Kidney glomerular epithelial cell (primary cell): Measurements from ENCODE around the gene DENND2D.

Source experiments
- DNase-seq: peaks from one replicate; lab custom pipeline; 2025; lab: John Stamatoyannopoulos, UW

The DENND2D gene, protein sequence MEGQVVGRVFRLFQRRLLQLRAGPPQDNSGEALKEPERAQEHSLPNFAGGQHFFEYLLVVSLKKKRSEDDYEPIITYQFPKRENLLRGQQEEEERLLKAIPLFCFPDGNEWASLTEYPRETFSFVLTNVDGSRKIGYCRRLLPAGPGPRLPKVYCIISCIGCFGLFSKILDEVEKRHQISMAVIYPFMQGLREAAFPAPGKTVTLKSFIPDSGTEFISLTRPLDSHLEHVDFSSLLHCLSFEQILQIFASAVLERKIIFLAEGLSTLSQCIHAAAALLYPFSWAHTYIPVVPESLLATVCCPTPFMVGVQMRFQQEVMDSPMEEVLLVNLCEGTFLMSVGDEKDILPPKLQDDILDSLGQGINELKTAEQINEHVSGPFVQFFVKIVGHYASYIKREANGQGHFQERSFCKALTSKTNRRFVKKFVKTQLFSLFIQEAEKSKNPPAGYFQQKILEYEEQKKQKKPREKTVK

DNA sequence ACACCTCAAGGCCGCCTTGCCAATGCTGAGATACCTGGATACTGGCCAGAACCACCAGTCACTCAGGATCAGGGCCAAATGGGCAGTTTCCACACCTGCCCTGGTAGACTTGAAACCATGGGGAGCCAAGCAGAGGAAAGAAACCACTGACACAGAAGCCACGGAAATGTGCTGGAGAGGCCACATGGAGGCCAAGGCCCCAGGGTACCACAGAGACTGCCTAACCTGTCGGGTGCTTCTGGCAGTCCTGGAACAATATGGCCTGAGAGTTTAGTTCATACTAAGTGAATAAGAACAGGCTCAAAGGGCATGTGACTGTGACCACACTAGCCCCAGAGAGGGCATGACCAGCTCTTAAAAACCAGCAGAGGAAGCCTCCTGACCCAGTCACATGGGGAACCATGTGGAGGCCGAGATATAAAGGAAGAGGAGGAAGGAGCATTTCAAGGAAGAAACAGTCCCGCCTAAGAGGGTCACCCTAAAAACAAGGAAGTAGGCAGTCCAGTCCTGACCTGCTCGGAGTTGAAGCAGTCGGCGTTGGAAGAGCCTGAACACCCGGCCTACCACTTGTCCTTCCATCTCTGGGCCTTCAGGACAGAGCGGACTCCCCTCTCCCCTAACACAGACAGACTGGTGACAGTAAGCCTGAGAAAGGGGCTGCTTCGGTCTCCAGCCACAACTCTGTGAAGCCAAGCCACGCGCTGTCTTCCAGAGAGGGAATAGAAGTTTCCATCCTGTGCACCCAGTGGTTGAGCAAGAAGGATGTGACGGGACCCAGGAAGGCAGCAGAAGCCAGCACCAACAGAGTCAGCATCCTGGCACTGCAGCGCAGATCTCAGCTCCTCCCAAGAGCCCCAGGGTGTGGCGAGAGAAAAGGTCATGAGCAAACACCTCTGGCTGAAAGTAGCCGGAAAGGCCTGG lies at the start of gene DENND2D:
DENND2D (minus strand) TSS at position 766 of the 921 bp plus-strand sequence; CDS start at position 579, 187 bp downstream.
- no peak for DNase-seq

DNA sequence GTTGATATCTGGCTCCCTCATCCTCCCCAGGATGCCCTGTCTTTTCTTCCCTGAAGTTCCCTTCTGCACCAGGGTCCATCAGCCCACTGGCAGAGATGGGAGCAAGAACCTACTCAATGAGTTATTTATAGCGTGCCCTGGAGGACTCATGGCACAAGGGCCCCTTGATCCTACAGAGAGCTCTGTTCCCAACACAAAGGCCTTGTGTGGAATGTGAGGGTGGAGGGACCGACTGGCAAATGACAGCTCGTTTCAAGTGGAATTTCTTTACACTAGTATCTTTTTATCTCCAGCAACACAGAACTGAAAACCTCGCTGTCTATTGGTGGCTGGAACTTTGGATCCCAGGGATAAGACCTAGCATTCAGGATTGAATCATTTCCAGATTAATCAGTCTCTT lies 49.5 kb upstream of the DENND2D start:
- no peak for DNase-seq

DNA sequence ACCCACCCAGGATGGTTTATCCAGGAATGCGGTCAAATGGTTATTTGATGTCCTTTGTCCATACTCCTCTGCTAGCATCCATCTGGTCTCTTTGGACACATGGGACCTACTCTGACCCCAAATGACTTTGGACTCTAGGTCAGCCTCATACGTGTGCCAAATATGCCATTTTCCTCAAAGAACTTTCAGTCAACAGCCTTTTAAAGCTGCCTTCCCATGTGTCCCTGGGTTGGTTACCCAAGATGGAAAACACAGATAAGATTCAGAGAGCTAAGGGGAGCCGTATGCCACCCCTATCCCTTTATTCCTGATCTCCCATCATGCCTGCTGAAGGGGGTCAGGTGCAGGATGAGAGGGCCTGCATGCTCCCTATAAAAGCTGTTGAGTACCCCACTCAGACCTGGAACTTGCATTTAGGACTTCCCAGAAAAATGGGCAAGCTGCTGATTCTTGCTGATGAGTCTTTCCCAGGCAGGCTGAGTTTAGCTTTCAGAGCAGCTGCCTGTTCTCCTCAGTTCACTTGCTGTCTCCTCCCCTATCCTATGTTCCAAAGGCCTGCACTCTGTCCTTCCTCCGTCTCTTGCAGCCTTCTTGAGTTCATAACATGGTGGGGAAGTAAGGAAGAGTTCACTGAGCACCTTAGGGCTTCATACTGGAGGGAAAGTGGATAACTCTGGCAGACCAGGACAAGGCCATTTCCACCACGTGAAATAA lies 46.8 kb upstream of the DENND2D start:
- DNase-seq: no peak

DNA sequence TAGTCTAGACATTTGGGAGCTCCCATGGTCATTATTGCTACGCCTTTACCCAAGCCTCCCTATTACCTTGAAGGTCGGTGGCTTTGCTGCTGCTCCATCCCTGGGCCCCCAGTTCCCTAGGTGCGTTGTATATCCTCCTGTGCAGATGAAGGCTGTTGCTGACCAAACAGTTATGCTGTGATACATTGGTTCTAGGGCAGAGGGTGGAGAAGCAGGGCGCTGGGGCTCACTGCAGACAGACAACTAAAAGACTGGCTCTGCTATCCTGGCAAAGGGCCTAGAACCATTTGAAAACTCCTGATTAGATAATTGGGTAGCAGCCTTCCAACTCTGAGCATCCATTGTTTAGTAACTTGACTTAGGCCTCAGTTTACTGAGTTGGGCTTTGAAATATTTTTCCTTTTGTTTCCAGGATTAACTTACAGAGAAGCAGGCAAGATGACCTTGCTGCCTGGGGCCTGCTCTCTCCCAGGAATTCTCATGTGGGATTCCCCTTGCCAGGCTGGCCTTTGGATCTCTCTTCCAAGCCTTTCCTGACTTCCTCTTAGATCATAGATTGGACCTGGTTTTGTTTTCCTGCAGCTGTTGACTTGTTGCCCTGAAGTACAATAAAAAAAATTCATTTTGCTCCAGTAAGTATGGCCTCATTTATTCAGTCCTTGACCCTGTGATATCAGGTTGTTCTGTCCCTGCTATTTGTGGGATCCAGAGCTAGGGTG lies 42.5 kb upstream of the DENND2D start:
- no peak for DNase-seq

DNA sequence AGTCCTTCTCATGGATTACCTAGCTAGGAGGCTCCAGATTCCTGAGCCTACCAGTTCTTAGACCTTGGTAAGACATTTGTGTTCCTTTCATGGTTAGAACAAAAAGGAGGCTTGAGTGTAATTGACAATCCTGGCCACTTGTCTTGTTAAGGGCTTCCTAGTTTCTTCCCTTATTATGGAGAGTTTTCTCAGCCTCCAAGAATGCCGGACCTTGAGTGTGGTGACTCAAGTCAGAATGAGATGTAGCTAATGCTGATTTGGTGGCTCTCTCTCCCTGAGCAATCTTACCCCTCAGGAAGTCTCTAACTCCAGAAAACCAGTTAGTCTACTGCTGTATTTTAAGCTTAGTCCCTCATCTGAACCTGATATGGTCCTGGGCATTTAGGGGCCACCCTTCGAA lies 41.4 kb upstream of the DENND2D start:
- no peak for DNase-seq

DNA sequence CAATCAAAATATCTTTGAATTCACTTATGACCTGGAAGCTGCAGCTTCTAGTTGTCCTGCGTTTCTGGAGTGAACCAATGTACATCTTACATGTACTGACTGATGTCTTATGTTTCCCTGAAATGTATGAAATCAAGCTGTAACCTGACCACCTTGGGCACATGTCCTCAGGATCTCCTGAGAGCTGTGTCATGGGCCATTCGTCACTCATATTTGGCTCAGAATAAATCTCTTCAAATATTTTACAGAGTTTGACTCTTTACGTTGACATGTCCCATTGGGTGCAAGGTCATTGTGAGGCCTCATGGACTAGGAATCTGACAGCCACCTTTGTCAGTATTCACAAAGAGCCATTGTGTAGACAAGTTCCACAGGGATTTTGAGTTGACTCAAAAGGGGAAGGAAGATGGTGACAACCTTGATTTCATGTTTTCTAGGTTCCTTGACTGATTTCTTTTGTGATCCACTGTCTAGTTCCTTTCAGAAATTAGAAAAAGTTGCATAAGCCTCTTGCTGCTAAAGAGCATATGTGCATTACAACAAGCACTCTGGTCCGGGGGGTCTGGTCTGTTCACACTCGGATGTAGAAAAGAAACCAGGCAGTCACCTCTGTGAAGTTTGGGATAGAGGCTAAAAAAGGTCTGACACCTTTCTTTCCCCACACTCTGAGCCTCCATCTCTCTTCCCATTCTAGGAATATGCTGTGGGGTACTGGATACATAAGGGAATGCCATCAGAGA lies 37.8 kb upstream of the DENND2D start:
- DNase-seq: no peak

DNA sequence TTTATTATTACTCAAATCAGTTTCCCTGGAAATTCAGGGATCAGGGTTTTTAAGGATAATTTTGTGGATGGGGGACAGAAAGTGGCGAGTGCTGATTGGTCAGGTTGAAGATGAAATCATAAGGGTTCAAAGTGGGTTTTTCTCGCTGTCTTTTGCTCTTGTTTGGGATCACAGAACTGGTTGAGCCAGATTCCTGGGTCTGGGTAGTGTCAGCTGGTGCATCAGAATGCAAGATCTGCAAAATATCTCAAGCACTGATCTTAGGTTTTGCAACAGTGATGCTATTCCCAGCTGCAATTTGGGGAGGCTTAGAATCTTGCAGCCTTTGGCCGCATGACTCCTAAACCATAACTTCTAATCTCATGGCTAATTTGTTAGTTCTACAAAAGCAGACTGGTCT lies 36.4 kb upstream of the DENND2D start:
- DNase-seq: no peak

DNA sequence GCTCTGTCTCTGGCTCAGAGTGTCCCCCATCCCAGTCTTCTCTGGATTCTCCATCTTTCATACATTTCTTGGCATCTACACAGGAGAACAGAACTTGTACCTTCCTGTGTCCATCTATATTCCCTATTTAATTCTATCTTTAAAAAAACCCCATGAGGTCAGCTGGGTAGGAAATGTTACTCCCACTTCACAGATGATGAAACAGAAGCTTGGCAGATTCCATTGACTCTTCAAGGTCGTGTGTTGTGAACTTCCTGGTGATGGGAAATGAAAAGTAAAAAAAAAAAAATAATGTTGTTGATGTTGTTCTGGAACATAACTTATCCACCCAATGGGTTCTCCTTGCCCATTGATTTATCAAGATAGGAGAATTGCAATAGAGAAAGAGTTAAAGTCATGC lies 35.9 kb upstream of the DENND2D start:
- no peak for DNase-seq

DNA sequence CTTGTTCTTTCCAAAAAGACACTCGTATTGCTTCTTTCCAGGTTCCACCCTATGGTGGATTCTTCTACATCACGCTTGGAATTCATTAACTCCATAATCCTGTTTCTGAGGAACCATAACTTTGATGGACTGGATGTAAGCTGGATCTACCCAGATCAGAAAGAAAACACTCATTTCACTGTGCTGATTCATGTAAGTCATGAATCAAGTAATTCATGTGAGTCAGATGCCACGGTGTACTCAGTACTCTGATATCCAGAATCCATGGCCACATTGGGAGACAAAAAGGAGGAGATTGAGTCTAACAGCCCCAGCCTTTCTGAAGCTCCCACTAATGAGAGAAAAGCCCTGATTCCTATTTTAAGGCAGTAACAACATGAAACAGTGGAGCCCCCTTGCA lies 34.4 kb upstream of the DENND2D start:
- DNase-seq: peak; percentile 58

DNA sequence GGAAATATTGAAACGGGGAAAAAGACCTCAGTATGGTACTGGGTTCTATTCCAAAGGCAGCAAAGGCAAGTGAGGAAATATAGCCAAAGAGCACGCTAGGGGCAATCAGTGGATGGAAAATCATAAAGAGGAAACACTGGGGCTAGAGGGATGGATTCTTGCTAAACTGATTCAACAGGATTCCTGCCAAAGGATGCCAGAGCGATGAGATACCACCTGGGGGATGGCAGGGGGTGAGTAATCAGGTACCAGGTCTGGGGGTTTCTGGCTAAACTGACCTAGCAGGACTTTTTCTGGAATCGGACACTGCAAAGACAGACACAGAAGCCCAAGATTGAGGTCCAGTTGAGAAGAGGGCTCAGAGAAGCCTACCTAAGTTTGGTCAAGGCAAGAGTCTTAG lies 33.8 kb upstream of the DENND2D start:
- peak; percentile 42 for DNase-seq

DNA sequence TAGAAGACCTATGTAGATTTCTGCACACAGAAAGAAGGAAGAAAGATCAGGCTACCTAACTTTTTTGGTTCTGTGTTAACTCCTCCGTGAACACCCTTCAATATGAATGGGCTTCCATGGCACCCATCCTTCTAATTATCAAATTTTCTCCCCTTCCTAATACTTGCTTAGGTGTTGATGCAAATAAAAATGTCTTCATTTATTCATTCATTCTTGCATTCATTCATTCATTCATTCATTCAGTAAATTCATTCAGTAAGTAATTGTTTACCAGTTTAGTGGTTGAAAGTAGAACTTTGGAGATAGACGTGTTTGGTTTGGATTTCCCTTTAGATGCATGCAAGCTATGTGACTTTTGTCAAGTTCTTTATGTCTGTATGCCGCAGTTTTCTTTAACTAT lies 31.7 kb upstream of the DENND2D start:
- DNase-seq: no peak

DNA sequence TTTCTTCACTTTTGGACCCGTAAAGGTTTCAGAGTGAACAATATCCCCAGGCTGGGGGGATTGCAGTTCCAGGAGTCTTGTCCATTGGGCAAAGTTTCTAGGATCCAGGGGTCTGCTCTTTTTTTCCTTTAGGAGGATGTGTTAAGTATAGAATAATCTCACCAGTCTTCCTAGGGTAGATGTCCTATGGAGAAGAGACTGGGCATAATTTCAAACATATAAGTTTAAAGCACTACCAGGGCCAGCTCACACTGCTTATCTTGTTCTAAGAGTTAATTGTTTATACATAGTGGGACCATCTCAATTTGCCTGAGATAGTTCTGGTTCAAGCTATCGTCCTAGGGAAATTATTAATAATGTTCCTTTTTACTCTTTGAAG lies 28.3 kb upstream of the DENND2D start:
- no peak for DNase-seq

DNA sequence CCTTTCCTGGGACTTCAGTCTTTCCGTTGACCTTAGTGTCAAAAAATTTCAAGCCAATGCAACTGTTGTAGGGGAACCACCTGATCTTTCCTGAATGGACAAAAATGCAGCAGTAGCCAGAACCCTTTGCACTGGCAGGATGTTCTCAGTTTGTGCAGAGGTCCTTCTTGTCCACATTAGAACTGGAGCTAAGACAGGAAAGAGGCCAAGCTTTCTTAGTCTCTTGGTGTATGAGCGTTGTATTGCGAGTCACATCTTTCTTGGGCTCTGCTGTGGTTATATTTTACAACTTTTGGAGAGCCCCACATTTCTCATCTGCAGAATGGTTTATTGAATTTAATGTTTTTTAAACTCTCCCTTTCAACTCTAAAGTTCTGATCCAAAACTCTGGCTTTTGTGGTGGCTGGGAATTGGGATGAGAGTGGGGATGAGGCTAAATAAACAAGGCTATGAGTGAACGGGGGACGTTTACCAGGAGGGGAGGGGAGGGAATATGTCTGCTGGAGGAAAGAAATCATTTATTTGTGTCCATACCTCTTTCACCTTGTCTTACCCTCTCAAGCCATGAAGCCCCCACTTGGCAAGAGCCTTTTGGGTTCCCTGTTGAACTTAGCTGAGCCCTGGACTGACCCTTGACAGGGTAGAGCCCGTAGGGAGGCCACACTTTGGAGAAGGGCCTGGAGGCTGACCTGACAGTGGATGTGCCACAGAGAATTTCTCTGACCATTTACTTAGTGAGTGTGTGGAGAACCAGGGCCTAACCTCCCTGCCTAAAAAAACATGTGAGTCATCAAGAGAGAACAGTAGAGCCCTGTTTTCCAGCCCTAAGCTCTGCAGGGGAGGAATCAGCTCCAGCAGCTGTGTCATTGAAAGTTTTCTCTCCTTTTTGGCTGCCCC lies 27.7 kb upstream of the DENND2D start:
- DNase-seq: peak; percentile 77

DNA sequence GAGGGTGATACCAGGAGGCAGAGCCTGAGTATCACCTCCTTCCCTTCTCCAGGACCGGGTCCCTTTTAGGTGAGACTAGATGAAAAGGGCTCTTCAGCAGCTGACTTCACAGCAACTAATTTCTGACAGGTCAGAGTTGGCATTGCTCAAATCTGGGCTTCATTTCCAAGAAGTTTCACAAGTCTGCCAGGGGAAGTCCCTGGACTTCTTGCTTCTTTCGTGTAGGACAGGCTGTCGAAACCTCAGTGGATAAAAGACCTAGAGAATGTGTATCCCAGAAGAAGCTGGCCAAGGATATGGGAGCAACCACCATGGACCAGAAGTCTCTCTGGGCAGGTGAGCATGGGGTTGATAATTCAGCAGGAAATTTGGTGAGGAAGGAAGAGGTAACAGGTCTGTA lies 27.0 kb upstream of the DENND2D start, which contains the start of gene CHI3L2:
CHI3L2 (plus strand) TSS at position 280 of the 400 bp plus-strand sequence; CDS start at position 297, 17 bp downstream.
- DNase-seq: no peak

DNA sequence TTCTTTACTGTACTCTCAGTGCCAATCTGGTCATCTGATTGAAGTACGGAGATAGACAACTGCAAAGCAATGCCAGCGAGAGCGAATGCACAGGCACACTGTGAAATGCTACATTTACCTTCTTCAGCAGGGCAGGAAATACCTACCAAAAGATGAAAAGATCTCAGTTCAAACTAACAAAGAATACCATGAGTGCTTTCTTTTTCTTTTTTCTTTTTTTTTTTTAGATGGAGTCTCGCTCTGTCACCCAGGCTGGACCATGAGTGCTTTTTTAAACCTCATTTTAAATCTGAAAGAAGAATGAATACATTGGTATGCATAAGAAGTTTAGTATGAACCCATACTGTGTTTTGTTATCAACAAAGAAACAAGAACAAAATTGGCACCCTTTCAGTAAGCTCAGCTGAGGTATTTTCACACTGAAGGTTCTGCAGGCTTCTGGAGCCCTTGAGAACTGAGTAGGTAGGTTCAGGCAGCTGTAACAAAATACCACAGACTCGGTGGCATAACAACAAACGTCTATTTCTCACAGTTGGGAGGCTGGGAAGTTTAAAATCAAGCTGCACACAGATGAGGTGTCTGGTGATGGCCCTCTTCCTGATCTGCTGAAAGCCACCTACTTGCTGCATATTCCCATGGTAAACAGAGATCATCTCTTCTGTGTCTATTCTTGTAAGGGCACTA lies 25.4 kb upstream of the DENND2D start:
- DNase-seq: no peak

DNA sequence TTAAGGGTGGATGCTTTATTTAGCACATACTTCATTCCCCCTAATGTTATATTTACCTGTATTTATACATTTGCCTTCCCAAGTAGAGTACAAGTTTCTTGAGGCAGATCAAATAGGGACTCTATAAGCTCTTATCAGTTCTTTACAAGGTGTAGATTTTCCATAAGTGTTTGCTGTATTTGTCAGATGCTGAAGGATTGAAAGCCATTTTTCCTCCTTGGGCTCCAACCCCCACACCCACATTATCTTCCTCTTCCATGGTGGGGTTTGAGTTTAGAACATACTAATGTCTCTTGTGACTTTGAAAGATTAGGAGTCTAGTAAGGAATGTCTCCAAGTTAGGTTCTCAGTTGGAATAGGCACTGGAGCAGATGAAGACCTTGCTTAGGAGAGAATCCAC lies 24.6 kb upstream of the DENND2D start:
- no peak for DNase-seq

DNA sequence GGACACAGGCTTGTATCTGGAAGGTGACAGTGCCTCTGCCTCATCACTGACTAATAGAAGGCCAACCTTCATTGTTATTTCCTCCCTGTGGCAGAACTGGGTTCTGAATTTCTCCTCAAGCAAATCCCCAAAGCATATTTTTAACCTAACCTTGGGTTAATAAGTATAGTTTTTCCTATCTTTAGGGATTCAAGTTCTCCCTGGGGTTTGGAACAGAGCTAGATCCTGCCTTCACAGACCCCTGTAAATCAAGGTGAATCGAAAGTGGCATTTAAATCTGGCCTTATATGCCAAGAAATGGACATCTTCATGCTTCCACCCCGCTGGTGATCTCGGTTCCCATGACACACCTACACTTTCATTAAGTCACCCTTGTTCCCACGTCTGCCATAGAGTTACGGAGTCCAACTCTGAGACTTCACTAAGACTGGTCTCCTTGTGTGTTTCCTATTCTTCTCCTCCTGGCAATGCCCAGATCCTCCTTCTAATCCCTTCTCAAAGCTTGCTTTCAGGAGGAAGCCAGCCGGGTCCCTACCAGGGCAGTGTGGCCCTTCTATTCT lies 22.8 kb upstream of the DENND2D start:
- DNase-seq: no peak

DNA sequence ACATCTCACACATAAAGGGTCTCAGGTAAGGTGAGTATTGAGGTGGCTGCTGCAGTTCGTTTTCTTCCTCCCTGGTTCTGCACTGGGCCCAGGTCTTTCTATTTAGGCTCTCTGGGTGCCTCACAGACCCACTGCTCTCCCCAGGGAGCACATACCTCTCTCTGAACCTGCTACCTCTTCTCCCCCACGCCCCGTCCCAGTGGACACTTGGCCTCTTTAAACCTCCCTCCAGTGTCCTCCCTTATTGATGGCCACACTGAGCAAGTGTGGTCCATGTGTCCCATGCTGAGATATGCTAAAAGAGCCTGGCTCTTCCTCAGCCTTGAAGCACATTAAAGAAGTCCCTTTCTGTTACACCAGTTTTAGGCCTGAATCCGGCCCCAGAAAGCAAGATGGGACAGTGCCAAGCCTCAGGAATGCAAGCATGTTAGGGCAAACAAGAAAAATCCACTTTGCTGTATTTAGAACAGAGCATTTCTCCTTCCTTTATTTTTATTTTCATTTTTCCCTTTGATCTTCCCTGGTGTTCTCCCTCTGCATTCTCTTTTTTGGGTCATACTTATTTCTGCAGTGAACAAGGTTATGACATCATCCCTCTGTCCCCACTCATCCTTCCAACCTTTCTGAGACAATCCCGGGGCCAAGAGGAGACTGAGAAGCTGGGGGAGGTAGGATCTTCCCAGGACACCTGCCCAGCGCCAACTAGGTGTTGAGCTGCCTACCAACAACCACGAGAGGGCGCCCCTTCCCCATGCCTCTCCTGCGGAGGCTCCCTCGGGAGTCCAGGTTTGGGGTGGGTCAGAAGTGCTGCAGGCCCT lies 22.1 kb upstream of the DENND2D start:
- peak; percentile 36 for DNase-seq
